CD14-positive monocyte (primary cell): ENCODE data around the gene FGD4. TPM values are rescaled to one million over a fixed set of nuclear protein-coding genes. Genes with fewer than 3 reads are reported as not detected.

ENCODE experiments used
- DNase-seq, 3 donors: peaks; one replicate each; pipeline ENCODE4 v3.0.0-alpha.2; 2011 to 2022
- H2AFZ ChIP-seq: 2 replicates; pipeline ENCODE4 v1.6.0; 2012; ENCODE audit warnings: mild to moderate bottlenecking, low read depth, low read length, inconsistent platforms; ENCODE audit not compliant: insufficient read depth, poor library complexity, severe bottlenecking
- H3K27ac ChIP-seq, 2 donors: 1 replicate in 1 of 2; 2 replicates in 1 of 2; pipeline ENCODE4 v1.5.1; 2012 to 2013; ENCODE audit warnings: low read length in 2 of 2, control low read depth in 1 of 2, inconsistent platforms in 1 of 2, low read depth in 1 of 2, mild to moderate bottlenecking in 1 of 2
- H3K27me3 ChIP-seq, 2 donors: one replicate each; pipeline versions ENCODE4 v1.6.0 to v1.6.1; 2011 to 2013; ENCODE audit warnings: low read length in 2 of 2; ENCODE audit not compliant: control insufficient read depth in 2 of 2, insufficient read depth in 2 of 2
- H3K36me3 ChIP-seq, 2 donors: replicated peaks in 1 of 2; 1 replicate in 1 of 2; 2 replicates in 1 of 2; pipeline versions ENCODE4 v1.5.1 to v1.6.1; 2012 to 2013; ENCODE audit warnings: low read length in 2 of 2, control low read depth in 1 of 2, inconsistent platforms in 1 of 2, mild to moderate bottlenecking in 1 of 2; ENCODE audit not compliant: insufficient read depth in 2 of 2, control insufficient read depth in 1 of 2
- H3K4me1 ChIP-seq, 2 donors: 1 replicate in 1 of 2; 2 replicates in 1 of 2; pipeline versions ENCODE4 v1.5.1 to v1.6.1; 2012 to 2013; ENCODE audit warnings: low read length in 2 of 2, control low read depth in 1 of 2, inconsistent platforms in 1 of 2, mild to moderate bottlenecking in 1 of 2, moderate library complexity in 1 of 2; ENCODE audit not compliant: insufficient read depth in 2 of 2, control insufficient read depth in 1 of 2
- H3K4me2 ChIP-seq: replicated peaks from 2 replicates; pipeline ENCODE3; 2012; ENCODE audit warnings: low read length, moderate library complexity, mild to moderate bottlenecking; ENCODE audit not compliant: poor library complexity, severe bottlenecking; ENCODE audit errors: extremely low read depth
- H3K4me3 ChIP-seq, 3 experiments: fragments of 200-600 bp in 1 of 3; sonication (generic) in 1 of 3; replicated peaks in 1 of 3; 1 replicate in 2 of 3; 2 replicates in 1 of 3; pipeline ENCODE4 v1.5.1; 2011 to 2013; ENCODE audit warnings: low read length in 3 of 3, mild to moderate bottlenecking in 3 of 3, control low read depth in 2 of 3, low read depth in 2 of 3, inconsistent platforms in 1 of 3, moderate library complexity in 1 of 3
- H3K79me2 ChIP-seq: 2 replicates; pipeline ENCODE4 v1.6.0; 2012; ENCODE audit warnings: mild to moderate bottlenecking, control low read depth, inconsistent platforms, low read length, moderate library complexity; ENCODE audit not compliant: insufficient read depth
- H3K9ac ChIP-seq: 2 replicates; pipeline ENCODE4 v1.6.0; 2017; ENCODE audit warnings: low read length, mild to moderate bottlenecking; ENCODE audit not compliant: insufficient read depth, poor library complexity, severe bottlenecking
- H3K9me3 ChIP-seq, 2 donors: replicated peaks in 1 of 2; 1 replicate in 1 of 2; 2 replicates in 1 of 2; pipeline versions ENCODE4 v1.5.1 to v1.6.1; 2012 to 2013; ENCODE audit warnings: low read length in 2 of 2, control low read depth in 1 of 2; ENCODE audit not compliant: control insufficient read depth in 1 of 2, insufficient read depth in 1 of 2
- H4K20me1 ChIP-seq: 2 replicates; pipeline ENCODE4 v1.6.0; 2012; ENCODE audit warnings: mild to moderate bottlenecking, low read length, control low read depth, moderate library complexity; ENCODE audit not compliant: insufficient read depth
- H3K27ac Mint-ChIP-seq, 7 donors: one replicate each; pipeline ENCODE4 v1.8.0; 2020; ENCODE audit warnings: mild to moderate bottlenecking in 7 of 7, mixed read lengths in 7 of 7, moderate library complexity in 6 of 7, inconsistent platforms in 2 of 7
- H3K27me3 Mint-ChIP-seq, 3 donors: one replicate each; pipeline ENCODE4 v1.8.0; 2021 to 2022; ENCODE audit warnings: low read depth in 3 of 3, mild to moderate bottlenecking in 3 of 3, mixed read lengths in 3 of 3, moderate library complexity in 3 of 3, inconsistent platforms in 1 of 3
- H3K36me3 Mint-ChIP-seq, 2 donors: one replicate each; pipeline ENCODE4 v1.8.0; 2020; ENCODE audit warnings: mixed read lengths in 2 of 2, inconsistent platforms in 1 of 2, mild to moderate bottlenecking in 1 of 2
- H3K4me1 Mint-ChIP-seq: one replicate; pipeline ENCODE4 v1.8.0; 2020; ENCODE audit warnings: mild to moderate bottlenecking, mixed read lengths
- H3K4me3 Mint-ChIP-seq, 2 donors: one replicate each; pipeline ENCODE4 v1.8.0; 2020; ENCODE audit warnings: mild to moderate bottlenecking in 2 of 2, mixed read lengths in 2 of 2, moderate library complexity in 1 of 2
- H3K9me3 Mint-ChIP-seq, 7 donors: one replicate each; pipeline ENCODE4 v1.8.0; 2020 to 2022; ENCODE audit warnings: mixed read lengths in 7 of 7, mild to moderate bottlenecking in 6 of 7, moderate library complexity in 6 of 7, inconsistent platforms in 2 of 7
- CTCF ChIP-seq: fragments of 200-600 bp; IDR thresholded peaks from one replicate; pipeline ENCODE4 v1.8.0; 2022; ENCODE audit warnings: antibody characterized with exemption, mild to moderate bottlenecking
- WGBS: methylation state at CpG from one replicate; pipeline ENCODE4 v1.1.5; 2013; ENCODE audit warnings: missing lambda C conversion rate; ENCODE audit not compliant: insufficient coverage; 5-methylcytosine and 5-hydroxymethylcytosine counted together
- intact Hi-C, 2 donors: fragments of 100-400 bp; cut with micrococcal nuclease; formaldehyde crosslinking; loops; one replicate each; pipeline versions ENCODE4 v1.15.0 to v1.15.1; 2023
- polyA plus RNA-seq, 3 donors: library from polyadenylated mRNA; depleted of rRNA in 1 of 3; unstranded in 2 of 3; stranded (reverse) in 1 of 3; fragments of 300-500 nt in 2 of 3; fragments of >200 nt in 1 of 3; fragmentation: Illumina TruSeq in 2 of 3; gene quantifications; 1 replicate in 2 of 3; 2 replicates in 1 of 3; pipeline ENCODE4 v1.2.3, GENCODE V29; 2012 to 2021

FGD4 gene
- polyA plus RNA-seq, 3 donors, result 5.3 to 34.4 (median 6.0) TPM

- DNase-seq, result no peak
- H3K4me3 Mint-ChIP-seq, result peak overlapping the region; percentile 24 to 79
These were observed 89.7 kb downstream of the FGD4 start for GRCh38 chr12:32489070-32489469.

GRCh38 chr12:32490801-32491200 lies 91.4 kb downstream of the FGD4 start:
- peak overlapping the region in 2 of 7 donors; percentile 7 to 10 for H3K27ac Mint-ChIP-seq
- Histone ChIP-seq H3K36me3 (peaks cover 0 to 16% of the 10 kb centered on the region in 2 donors), H3K4me2 (no peak overlapping the region), H3K9ac (no peak overlapping the region), H3K4me3 (no peak overlapping the region), H3K4me1 (peaks cover 35 to 60% of the 10 kb centered on the region in 2 donors), H3K9me3 (no peaks in the 10 kb centered on the region), H3K27me3 (no peaks in the 10 kb centered on the region), H2AFZ (no peak overlapping the region), H3K79me2 (peaks cover 96% of the 10 kb centered on the region), H3K27ac (no peak overlapping the region), H4K20me1 (peaks cover 46% of the 10 kb centered on the region)
- no peak for DNase-seq
- H3K4me3 Mint-ChIP-seq, result no peak overlapping the region
- no peak for TF ChIP-seq CTCF
- intact Hi-C loops, result no loop called here
- H3K36me3 Mint-ChIP-seq, result peaks cover 11 to 15% of the 10 kb centered on the region in 2 donors
- no peaks in the 10 kb centered on the region for H3K27me3 Mint-ChIP-seq
- H3K9me3 Mint-ChIP-seq, result no peaks in the 10 kb centered on the region
- H3K4me1 Mint-ChIP-seq, result peaks cover 46% of the 10 kb centered on the region
- WGBS, result no CpG with 5 or more reads among the region's 2 CpGs

More at GRCh38 chr12:32489070-32489469, 89.7 kb downstream of the FGD4 start:
- Histone ChIP-seq H4K20me1 (peaks cover 29% of the 10 kb centered on the region), H2AFZ (no peak overlapping the region), H3K4me3 (peak overlapping the region in 1 of 3 experiments; percentile 84), H3K27me3 (no peaks in the 10 kb centered on the region), H3K9ac (no peak overlapping the region), H3K79me2 (peaks cover 87% of the 10 kb centered on the region), H3K4me2 (peak overlapping the region; percentile 89), H3K27ac (peak overlapping the region in 1 of 2 donors; percentile 20), H3K36me3 (peaks cover 0 to 12% of the 10 kb centered on the region in 2 donors), H3K9me3 (no peaks in the 10 kb centered on the region), H3K4me1 (peaks cover 44 to 64% of the 10 kb centered on the region in 2 donors)
- TF ChIP-seq CTCF, result no peak
- Mint-ChIP-seq H3K36me3 (peaks cover 11 to 15% of the 10 kb centered on the region in 2 donors), H3K9me3 (no peaks in the 10 kb centered on the region), H3K27me3 (no peaks in the 10 kb centered on the region), H3K4me1 (peaks cover 55% of the 10 kb centered on the region), H3K27ac (peak overlapping the region in 3 of 7 donors; percentile 4 to 54 (median 26))
- 100% methylated on average over 1 of the region's 2 CpGs for WGBS
- intact Hi-C loops, result loop anchor here (5.0 to 10.0 kb wide), 4 partner anchors 33 to 744 kb away; no protein-coding TSS in a partner anchor
